Left renal cortex interstitium (tissue), 4 donors: ENCODE results near the gene LRP1B. TPM values are rescaled to one million over a fixed set of nuclear protein-coding genes. Genes with fewer than 3 reads are reported as not detected.

ENCODE experiments used
- DNase-seq, 4 donors: peaks; one replicate each; pipeline ENCODE4 v3.0.0-alpha.2; 2013; ENCODE audit warnings: low read depth in 4 of 4, low spot score in 2 of 4, missing footprints in 1 of 4
- polyA plus RNA-seq, 4 donors: library from polyadenylated mRNA; unstranded; fragments of 120-200 nt; gene quantifications; one replicate each; pipeline ENCODE4 v1.2.1, GENCODE V29; 2013; ENCODE audit not compliant: insufficient read length in 4 of 4

Gene LRP1B
- polyA plus RNA-seq, 4 donors: 0.82 to 0.99 (median 0.93) TPM

DNA sequence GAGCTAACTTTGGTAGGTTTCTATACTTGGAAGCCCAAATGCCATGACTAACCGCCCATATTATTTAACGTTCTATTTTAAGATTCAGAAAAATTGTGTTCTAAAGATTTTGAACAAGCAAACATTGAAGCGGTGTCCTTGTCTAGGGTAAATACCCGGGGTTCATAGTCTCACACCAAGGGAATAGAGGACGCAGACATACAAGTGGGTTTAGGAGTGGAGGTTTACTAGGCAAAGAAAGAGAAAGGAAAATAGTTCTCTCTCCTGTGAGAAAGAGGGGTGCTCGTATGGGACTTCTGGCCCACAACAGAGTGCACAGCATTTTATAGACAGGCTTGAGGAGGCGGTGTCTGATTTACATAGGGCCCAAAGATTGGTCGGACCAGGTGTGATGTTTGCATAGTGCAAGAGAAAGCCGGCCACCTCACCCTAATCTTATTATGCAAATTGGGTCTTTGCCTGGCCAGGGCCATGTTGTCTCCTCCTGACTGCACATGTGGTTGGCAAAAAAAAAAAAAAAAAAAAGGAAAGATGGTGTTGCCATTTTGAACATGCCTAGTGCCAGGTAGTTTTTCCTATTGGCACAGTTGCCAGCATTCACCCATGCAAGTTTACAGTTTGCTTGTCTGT, 1062.6 kb downstream of the LRP1B start:
- DNase-seq: no peak

DNA sequence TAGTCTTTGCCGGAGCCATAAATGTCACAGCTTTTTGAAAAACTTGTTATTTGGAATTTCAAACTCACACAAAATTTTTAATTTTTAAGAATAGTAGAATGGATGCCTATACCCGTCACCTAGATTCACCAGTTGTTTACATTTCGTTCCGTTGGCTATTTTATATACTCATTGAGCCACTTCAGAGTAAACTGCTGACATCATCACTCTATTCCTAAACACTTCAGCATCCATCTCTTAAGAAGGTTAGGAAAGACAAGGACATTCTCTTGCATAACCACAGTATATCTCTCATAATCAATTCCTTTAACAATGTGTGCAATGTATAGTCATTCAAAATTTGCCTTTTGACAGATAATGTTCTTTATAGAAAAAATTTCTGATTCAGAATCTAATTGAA, 1065.8 kb downstream of the LRP1B start:
- no peak for DNase-seq

DNA sequence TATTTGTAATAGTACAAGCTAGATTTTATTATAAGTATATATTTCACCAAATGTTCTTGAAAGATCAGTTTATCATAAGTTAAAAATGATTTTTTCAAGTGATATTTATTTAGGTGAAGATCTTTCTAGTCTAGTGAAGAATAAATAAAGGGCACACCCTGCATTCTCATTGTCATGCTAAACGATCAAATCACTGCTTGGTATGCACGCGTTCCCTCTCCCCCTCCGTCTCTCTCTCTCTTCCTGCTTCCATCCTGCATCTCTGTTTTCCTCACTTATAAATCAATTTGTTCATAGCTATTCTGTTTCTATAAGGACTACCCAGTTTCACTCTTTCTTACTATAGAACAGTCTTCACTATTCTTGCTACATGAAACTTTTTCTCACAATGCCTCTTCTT, 1067.4 kb downstream of the LRP1B start:
- no peak for DNase-seq

DNA sequence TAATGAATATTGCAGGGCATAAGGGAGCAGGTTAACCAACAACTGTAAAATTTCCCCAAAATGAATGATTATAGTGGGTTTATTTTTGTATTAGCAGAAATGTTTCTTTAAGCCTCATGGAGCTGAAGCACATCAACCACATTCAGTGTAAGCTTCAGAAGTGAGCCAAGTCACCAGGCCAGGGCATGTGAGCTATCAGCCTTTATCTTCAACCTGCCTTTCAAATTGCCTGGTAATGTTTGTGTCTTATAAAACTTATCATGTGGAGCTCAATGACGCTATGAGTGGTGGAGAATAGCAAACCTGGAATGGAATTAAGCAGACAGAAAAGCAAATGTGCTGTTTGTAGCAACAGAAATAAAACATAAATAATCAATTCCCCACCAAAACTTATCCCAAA, 1068.4 kb downstream of the LRP1B start:
- no peak for DNase-seq

DNA sequence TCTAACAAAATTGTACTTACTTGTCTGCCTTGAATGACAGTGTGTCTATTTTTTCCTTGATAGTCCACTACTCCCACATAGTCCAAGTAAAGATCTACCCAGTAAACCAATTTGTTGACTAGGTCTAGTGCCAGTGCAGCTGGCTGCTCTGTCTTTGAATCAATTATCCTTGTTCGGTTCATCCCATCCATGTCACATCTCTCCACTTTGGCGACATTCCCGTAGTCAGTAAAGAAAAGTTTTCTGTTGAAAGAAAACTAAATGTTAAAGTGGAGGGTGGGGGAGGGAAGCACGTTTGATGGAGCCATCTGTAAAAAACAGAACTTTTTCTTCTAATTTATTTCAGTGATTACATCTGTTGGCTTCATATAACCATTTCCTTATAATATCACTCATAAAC, 1068.8 kb downstream of the LRP1B start:
- no peak for DNase-seq

DNA sequence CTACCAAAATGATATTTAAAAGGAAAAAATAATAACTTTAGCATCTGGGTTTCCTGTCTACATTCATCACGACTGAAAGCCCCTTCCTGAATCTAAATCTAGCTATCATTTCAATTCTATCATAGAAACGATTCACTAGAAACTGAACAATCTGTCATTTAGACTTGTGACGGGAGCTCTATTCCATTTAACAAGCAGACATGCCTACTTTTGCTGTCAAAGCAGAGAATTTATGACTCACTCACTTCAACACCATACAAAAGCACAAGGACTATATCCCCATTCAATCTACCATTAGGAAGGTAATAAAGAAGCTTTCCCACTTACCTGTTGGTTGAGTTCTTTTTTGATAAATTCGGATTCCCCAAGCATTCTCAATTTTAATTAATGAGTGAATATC, 1072.3 kb downstream of the LRP1B start:
- no peak for DNase-seq

DNA sequence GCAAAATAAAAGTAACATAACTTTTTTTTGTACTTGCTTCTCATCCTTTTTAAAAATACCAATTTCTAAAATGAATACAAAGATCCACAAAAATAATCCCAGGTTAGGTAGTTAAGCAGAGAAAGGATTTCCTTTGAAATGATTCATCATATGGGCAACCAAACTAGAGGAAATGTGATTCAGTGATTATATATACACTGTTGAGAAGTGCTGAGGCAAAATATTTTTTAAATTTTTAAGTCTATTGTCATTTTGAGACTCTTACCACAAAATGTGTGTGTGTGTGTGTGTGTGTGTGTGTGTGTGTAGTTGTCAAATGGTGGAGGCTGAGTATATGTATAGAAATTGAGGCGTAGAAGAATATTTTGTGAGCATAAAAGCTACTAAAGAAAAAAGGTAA, 1075.3 kb downstream of the LRP1B start:
- no peak for DNase-seq

DNA sequence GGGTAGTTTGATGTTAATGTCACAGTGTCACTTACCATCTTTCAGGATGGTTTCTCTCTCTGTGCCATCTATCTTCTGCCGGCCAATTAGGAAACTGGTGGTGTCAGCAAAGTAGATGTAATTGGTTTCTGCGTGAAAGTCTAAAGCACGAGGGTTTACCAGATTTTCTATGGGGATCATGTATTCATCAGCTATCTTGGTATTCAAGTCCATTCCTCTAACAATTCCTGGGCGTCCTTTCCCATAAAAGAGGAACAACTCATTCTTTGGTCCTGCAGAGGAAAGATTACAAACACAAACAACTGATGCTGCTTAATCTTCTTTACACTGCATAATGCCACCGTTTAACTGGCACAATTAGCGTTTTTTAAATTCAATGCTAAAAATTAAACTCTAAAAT, 1081.9 kb downstream of the LRP1B start:
- DNase-seq: no peak

DNA sequence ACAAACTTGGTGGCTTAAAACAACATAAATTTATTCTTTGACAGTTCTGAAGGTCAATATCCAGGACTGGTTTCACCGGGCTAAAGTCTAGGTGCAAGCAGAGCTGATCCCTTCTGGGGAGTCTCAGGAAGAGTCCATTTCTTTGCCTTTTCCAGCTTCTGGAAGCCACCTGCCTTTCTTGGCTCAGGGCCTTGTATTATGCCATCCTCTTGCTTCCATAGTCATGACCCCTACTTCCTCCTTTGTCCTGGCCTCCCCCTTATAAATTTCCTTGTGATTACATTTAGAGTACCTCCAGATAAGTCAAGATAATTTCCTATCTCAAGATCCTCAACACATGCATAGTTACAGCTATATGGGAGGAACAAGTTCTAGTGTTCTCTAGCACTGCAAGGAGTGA, 1089.5 kb downstream of the LRP1B start:
- DNase-seq: no peak

DNA sequence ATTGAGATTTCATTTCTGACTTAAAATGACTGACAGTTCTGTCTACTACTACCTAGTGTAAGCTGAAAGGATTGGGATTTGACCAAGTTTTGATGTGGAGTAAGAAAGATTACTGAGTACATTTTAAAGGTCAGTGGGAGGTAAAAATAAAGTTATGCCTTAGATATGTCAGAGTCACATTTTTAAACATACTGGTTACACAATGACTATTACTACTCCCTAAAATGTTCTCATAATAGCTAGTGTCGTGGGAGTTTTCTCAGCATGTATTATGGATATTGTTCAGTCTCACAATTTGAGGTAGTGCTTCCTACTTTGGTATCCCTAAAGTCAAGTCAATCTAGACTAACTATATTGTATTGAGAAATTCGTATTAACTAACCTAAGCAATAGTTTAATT, 1092.5 kb downstream of the LRP1B start:
- DNase-seq: no peak

DNA sequence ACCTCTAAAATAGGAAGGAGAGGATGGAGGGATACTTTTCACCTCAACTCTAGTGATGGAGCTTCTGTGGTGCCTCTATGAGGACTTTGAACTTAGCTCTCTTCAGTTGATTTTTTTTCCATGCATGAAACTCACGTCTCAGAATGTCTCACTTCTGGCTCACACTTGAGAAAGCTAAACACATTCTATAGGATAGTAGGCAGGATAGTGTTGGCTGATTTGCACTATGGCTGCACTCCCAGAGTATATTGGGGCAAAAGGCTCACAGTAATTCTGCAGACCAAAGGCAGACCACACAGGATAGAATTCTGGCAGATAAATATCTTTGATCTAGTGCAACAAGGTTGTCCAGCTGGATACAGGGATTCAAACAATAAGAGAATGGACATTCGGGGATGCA, 1093.5 kb downstream of the LRP1B start:
- no peak for DNase-seq

DNA sequence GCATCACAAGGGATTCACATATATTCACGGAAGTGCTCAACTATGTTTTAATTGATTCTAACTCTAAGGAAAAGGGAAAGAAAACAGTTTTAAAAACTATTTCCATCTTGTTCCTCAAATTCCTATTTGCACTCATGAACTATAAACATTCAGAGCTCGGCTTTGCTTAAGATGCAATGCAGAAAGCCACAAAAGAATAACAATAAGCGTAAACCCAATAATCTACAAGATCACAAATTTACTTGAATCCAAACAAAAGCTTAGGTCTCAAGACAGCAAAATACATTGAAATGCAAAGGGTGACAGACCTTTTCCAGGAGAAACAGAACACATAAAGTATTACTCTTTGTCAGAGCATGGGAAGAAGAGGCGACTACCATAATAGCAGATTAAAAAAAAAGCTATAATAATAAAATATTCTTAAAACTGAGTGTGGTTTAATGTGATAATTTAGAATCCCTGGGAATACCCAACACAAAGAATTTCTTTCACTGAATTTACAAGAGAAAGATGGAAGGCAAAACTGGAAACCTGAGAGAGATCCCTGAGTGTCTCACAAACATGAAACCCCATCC, 1094.9 kb downstream of the LRP1B start:
- no peak for DNase-seq

DNA sequence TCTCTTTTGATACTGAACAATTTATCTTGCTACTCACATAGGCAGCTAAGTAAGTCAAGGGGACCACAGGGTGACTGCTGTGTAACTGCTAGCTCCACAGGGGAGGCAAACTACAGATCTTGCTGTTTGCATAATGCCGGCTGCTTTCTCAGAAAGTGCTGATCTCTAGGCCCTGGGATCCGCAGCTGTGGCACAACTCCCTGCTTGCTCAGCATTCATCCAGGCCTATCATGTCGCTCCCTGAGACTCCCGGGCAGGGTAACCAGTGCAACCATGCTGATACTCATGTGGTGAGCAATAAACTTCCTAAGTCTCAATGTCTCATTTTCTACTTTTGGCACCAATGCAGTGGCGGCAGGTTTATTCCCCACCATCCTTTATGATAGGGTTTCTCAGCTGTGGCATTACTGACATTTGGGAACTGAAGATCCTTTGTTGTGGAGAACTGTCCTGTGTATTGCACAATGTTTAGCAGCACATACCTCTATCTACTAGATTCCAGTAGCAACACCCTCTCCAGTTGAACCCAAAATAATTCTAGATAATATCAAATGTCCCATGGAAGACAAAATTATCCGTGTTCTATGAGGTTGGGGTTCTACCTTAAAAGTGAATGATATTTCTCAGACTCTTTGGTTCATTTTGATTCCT, 1101.3 kb downstream of the LRP1B start:
- no peak for DNase-seq

DNA sequence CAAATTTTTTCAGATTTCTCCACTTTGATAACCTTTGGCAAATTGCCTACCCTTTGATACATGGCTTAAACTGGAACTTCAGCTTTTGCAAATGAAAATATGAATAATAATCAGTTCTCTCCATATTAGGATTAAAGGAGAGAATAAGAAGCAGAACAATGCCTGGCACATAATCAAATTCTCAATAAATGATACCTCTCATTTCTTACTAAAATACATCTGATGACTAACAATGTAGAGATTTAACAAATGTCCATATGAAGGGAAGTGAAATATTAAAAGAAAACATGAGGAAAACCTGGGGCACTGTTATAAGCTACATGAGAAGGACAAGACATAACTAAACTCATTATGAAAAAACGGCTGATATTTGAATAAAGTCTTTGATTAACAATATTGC, 1103.6 kb downstream of the LRP1B start:
- DNase-seq: no peak

DNA sequence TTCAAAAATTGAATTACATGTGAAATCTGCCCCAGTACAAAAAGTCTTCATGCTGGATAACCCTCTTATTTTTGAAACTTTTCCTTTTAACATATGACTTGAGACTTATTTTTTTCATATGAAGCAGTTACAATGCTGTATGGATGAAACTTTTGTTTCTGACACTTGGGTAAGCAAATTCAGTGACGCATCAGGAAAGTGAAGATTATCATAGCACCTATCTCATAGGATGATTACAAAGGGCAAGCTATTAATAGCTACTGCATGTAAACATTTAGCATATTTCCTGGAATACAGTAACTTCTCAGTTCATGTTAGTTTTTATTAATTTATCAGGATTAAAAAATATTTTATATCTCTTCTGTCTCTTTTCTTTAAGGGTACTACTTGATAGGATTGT, 1109.2 kb downstream of the LRP1B start:
- DNase-seq: no peak

DNA sequence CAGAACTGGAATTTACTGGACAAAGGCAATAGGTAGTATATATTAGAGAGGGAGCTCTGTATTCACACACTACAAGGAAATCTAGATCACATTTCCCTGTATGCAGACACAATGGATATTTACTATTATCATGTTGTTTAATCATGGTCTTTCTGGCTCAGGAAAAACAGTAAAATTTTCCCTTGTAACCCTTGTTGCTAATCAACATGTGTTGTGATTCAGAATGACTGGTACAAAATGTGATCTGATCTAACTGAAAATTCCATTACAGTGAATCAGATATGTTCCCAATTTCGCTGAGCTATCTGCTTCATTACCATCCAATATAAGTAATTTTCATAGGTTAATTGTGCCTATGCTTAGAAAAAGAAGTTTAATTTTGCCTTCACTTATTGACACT, 1109.7 kb downstream of the LRP1B start:
- DNase-seq: no peak

DNA sequence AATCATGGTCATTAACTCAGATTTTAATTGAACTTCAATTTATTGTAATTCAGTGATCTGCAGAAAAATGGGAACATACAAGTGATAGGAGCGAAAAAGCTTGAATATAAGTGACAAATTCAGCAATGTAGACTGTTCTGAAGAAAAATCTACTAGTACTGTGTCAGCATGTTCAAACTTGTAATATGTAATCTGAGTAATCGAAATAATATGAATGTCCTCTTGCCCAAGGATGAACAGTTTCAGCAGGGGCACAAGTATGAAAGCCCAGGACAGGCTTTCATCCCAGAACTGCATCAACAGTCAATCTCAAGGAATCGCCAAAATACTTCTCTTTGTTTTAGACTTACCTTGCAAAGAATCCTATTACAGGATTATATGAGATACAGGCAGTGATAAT, 1110.5 kb downstream of the LRP1B start:
- no peak for DNase-seq

DNA sequence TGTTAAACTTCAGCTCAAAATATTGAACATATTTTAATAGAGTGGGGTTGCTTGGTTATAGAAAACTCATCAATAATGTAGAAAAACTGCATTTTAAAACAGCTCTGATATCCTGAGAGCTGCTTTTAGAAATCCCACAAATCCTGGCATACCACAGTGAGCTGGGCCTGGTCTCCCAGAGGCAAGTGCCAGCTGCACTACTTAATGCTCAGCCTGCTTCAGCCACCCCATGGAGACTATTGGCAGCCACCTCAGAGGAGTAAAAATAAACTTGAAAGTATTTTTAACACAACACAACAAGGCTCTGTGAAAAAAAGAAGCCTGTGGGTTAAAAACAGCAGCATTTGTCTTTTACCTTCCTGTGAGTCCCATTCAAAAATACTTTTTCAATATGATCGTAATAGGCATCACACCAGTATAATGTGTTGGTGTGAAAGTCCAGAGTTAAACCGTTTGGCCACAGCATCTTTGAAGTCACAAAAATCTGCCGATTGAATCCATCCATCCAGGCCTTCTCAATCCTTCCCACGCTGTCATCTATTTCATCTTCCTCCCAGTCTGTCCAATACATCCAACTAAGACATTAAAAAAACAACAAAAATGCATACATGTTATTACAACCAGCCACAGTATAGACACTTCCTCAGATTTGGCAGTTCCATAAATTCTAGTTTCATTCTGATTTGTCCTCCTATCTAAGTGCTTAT, 1115.3 kb downstream of the LRP1B start:
- no peak for DNase-seq

DNA sequence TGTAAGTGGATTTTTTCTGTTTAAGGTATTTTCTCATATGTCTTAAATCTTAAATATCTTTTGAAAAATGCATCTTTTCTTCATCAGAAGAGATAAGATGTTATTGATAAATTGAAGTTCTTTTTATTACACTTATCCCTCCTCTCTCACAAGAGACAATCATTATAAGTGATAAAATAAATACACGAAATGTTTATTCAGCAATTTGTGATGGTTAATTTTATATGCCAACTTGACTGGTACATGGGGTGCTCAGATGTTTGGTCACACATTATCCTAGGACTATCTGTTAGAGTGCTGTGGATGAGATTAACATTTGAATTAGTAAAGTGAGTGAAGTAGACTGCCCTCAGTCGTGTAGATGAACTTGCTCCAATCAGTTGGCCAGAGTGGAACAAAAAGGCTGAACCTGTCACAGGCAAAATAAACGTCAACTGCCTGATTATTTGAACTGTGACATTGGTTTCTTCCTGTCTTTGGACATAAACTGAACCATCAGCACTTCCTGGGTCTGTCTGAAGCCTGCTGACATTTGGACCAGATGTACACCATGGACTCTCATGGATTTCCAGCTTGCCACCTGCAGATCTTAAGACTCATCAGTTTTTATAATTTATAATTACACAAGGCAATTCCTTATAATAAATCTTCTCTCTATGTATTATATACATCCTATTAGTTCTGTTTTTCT, 1126.7 kb downstream of the LRP1B start:
- no peak for DNase-seq

DNA sequence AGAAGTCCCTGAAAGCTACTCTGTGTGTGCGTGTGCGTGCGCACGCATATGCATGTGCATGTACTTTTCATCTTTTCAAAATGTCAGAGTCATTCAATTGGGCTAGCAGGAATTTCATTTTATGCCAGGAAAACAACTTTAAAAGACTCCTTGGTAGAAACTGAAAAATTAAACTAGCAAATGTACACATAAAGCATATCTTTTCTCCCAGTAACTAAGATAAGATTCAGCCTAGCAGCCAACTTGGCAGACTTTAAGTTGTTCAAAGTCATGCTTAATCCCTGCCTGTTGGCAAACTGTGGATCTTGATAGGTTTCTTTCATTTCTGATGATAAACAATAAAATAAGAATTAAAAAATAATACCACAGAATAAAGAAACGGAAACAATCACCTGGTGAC, 1129.1 kb downstream of the LRP1B start:
- no peak for DNase-seq

DNA sequence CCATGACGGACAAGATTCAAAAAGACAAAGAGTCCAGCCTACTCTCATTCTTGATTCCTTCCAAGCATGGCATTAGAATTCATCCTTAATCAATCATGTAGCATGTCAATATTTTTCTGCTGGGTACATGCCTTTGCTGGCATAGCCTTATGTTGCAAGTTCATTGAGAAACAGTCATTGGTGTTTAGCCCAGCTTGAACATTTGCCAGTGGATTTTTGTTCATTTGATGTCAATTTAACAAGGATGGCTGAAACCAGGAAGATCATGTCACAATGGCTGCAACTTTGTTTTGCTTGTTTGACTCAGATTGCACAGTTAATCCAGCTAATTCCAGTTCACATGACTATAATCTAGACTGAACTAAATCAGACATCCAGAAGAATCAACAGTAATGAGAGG, 1132.2 kb downstream of the LRP1B start:
- no peak for DNase-seq
